Ramos (cell line): ENCODE data around the gene PDE4C.

ENCODE experiments used
- in situ Hi-C: fragments of 300-500 bp; cut with MboI; formaldehyde crosslinking; loops from one replicate; pipeline ENCODE4 v1.14.3; 2022; ENCODE audit warnings: low sequenced_read_pairs; ENCODE audit not compliant: unreplicated experiment

The PDE4C gene

DNA sequence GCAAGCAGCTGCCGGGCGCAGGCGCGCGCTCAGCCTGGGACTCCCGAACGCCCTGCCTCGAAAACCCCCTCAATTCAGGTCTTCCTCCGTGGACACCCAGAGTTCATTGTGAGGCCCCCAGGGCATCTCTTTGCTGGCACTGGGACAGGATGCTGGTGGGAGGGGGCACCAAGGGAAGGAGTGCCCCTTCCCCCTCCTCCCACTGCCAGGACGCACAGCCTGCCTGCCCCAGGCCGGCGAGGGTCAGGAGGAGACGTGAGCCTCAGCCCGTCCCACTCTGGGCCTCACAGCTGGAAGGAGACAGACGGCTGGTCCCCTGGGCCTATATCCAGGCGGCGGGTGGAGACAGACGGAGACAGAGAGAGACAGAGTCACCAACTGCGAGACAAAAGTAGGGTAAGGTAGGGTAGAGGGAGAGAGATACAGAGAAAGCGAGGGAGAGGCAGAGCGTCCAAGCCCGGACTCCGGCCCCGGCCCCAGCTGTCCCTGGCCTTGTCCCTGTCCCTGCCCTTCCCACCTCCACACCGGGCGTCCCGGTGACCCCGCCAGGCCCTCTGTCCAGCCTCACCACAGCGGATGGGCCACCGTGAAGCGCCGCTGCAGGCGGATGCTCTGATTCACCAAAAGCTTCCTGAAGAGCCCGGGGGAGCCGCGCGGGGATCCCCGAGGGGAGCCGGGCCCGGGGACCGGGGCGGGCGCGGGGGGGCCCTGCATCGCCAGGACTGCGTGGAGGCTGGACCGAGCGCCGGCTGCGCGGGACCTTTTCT is at the start of gene PDE4C:
TSS of gene PDE4C (minus strand) at position 737 of the 767 bp plus-strand sequence. CDS start at position 714, 23 bp downstream.
- in situ Hi-C loops, result no loop called here

DNA sequence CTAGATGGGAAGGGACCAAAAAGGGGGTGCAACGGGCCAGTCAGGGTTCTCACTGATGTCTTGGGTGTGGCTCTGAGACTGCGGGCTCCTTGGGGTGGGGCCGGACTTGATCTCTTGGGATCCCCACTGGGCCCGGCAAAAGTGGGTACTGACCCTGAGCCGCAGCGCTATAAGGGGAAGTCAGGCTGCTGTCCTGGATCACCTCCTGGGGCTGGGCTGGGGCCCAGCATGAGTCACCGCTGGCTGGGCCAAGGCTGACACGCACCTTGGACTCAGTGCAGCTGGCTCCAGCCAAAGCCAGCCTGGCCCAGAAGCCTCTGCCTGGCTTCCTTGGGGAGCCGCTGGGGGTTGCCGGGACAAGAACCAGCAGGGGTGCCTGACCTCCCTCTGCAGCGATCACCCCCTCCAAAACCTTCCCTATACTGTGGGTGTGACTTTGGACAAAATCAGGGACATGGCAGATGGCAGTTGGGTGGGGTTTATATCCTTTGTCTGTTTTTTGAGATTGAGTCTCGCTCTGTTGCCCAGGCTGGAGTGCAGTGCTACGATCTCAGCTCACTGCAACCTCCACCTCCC is 48.6 kb upstream of the PDE4C start:
- in situ Hi-C loops, result loop anchor here (5.0 kb wide), 1 partner anchor 137 kb away; no protein-coding TSS in a partner anchor

DNA sequence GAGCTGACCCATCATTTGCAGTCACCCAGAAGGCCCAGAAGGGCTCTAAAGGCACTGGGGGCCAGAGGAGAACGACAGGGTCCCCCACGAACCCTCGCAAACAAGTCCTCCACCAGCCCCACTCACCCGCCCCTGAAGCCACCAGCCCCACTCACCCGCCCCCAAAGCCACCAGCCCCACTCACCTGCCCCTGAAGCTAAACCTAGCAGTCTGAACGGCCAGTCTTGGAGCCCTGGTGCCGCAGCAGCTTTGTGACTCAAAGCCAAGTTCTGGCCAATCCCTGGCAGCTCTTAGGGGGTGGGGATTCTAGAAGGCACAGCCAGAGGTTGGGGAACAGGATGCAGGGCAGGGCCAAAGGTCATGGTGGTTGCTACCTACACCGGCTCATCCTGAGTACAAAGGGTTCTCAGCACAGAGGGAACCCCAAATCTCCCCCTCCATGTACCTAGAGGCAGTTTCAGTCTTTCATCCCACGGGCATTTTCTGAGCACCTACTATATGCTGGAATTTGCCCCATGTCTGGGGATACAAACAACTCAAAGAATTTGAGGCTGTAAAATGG is 48.1 kb upstream of the PDE4C start, which contains the start of gene IQCN:
TSS of gene IQCN (minus strand) at position 234 of the 562 bp plus-strand sequence. CDS start 4,974 bp downstream, outside the sequence.
- in situ Hi-C loops, result no loop called here

DNA sequence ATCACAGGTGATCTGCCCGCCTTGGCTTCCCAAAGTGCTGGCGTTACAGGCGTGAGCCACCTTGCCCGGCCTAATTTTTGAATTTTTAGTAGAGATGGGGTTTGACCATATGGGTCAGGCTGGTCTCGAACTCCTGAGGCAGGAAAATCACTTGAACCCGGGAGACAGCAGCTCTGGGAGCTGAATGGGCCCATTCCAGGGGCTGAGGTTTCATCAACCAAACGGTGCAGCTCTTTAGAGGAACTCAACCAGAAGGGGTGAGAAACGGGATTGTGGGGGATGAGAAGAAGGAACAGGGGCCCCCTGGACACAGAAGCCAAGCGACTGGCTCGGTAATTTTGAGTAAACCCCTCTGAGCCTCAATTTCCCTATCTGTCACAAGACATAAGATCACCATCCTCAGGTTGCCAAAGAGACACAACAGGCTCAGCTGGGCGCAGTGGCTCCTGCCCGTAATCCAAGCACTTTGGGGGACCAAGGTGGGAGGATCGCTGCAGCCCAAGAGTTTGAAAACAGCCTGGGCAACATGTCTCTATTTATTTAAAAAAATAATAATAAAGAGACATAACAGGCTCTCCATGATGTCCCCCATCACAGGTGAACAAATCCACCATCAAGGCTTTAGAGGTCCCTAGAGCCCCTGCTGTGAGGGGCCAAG is 47.5 kb upstream of the PDE4C start:
- in situ Hi-C loops, result no loop called here

DNA sequence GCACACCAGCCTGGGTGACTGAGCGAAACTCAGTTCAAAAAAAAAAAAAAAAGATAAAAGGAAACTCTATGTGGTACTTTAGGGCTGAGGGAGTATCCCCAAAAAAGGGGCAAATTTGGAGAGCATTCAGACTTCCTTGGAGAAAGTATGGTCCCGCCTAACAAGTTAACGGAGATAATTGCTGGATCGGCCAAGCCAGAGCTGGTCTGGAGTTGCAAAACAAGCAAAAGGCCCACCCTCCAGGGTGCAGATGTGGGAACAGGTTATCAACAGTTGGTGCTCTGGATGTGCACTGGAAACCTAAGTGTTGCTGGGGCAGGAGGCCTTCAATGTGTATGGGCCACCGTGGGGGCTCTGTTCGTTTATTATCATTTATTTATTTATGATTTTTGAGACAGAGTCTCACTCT is 45.2 kb upstream of the PDE4C start:
- in situ Hi-C loops, result no loop called here

DNA sequence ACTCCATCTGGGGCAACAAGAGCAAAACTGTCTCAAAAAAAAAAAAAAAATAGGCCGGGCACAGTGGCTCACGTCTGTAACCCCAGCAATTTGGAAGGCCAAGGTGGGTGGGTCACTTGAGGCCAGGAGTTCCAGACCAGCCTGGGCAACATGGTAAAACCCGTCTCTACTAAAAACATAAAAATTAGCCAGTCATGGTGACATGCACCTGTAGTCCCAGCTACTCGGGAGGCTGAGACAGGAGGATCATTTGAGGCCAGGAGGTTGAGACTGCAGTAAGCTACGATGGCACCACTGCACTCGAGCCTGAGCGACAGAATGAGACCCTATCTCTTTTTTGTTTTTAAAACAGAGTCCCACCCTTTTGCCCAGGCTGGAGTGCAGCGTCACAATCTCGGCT is 44.1 kb upstream of the PDE4C start:
- in situ Hi-C loops, result no loop called here

DNA sequence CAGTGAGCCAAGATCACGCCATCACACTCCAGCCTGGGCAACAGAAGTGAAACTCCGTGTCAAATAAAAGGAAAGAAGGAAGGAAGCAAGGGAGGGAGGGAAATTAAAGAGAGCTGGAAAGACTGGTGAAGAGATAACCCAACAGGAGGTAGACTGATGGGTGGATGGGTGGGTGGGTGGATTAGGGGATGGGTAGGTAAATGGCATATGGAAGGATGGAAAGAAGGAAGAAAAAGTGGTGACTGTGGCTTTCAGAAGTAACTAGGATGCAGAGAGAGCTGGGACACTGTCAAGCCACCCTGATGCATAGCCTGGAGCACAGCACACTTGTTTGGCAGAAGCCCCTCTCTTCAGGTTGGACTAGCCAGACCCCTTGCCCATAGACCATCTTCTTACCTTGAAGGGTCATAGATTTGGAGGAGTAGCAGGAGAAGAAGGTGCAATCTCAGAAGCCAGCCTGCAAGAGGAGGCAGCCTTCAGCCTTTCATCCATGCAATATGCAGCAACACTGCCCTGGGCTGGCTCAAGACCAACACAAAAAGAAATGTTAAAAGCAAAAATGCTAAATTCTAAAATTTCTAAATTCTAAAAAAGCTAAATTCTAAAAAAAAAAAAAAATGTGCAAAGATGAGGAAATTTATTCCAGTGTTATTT is 43.0 kb upstream of the PDE4C start:
- in situ Hi-C loops, result no loop called here

DNA sequence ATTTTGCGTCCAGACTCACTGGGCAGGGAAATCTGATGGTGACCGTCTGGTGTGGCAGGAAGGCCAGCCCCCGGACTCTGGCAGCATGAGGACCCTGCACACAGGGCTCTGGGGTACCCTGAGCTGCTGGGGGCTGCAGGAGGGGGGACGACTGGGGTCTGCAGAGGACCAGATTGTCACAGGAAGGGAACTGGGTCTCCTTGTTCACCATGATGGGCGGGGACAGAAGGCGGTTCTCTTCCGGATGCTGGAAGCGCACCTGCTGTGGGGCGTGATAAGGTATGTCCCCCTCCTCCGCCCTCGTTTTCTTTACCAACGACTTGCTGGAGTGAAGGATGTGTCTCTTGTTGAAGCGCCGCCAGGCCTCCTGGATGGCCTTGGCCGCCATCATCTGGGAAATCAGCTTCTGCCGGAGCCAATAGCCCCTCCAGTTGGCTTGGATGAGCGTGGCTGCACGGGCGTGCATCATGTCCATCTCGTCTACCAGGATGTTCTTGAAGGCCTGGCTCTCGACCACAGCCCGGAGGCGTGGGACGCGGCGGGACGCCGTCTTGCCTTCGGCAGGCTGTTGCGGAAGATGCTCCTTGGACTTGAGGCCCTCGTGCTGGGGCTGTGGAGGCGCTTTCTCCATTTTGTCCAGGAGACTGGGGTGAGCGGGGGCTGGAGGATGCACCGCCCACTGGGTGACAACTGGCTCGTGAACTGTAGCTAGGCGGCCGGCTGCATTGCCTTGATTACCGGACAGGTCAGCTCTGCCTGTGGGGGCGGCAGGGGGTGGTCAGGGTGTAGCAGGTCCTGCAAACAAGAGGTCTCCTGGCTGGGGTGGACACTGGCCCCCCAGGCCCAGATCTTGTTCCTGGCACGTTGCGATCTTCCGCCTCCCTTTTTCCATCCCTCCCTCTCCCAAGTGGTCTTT is 40.8 kb upstream of the PDE4C start:
- in situ Hi-C loops, result no loop called here

DNA sequence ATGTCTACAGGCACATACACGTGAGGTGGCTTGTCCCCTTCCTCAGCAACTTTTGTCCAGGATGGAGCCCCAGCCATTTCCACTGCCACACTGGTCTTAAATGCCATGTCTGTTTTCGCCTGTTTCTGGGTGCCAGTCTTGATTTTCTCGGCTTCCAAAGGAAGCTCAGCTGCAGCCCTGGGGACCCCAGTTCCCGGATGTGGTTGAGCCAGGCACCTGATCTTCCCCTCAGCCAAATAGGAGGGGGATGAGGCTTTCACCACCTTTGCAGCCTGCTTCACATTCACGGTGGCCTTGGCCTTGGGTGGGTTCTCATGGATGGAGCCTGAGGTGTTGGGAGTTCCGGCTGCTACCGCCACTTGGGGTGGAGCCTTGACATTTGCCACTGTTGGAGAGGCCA is 39.3 kb upstream of the PDE4C start:
- in situ Hi-C loops, result no loop called here

DNA sequence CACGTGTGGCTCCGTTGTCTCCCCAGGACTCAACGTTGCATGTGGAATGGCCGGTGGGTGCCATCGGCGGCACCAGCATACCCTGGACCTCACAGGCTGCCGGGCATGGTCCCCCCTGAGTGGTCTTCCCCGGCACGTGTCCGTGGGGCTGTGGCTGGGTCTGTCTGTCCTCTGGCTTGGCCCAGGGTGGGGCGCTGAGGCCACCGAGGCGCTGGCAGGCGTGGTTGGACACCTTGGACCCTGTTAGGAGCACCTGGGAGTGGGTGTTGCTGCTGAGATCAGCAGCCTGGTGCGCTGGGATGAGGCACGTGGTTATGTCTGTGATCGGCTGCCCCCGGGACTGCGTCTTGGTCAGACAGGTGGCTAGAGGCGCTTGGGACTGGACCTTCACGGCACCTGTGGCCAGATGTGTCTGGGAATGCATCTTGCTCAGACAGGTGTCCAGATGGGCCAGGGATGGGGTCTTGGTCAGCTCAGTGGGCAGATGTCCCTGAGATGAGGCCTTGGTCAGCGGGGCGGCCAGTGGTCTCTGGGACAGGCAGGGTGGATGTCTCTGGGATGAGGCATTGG is 38.8 kb upstream of the PDE4C start:
- in situ Hi-C loops, result no loop called here

DNA sequence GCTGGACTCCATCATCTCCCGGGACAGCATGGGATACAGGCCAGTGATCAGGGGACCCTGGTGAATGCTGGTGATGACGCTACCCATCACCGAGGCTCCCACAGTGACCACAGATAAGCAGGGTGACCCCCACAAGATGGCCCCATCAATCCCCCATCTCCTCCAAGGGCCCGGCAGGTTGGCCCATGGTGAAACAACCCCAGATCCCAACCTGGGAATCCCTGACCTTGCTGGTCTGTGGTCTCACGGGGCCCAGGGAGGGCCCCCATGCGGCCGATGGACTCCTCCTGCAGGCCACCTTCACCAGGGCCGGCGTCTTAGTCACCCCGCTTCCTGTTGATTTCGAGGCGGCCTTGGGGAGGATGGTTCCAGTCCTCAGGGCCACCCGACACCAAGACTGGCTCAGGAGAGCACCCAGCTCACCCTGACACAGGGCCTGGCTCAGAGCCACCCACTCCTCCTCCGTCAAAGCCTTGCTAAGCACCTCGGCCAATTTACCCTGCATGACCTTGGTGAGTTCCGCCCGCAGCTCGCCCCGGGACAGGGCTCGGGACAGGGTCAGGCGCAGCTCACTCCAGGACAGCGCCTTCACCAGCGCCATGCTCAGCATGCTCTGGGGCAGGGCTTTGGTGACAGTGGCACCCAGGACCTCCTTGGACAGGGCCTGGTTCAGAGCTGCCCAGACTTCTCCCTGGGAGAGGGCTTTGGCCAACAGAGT is 38.1 kb upstream of the PDE4C start:
- in situ Hi-C loops, result no loop called here

DNA sequence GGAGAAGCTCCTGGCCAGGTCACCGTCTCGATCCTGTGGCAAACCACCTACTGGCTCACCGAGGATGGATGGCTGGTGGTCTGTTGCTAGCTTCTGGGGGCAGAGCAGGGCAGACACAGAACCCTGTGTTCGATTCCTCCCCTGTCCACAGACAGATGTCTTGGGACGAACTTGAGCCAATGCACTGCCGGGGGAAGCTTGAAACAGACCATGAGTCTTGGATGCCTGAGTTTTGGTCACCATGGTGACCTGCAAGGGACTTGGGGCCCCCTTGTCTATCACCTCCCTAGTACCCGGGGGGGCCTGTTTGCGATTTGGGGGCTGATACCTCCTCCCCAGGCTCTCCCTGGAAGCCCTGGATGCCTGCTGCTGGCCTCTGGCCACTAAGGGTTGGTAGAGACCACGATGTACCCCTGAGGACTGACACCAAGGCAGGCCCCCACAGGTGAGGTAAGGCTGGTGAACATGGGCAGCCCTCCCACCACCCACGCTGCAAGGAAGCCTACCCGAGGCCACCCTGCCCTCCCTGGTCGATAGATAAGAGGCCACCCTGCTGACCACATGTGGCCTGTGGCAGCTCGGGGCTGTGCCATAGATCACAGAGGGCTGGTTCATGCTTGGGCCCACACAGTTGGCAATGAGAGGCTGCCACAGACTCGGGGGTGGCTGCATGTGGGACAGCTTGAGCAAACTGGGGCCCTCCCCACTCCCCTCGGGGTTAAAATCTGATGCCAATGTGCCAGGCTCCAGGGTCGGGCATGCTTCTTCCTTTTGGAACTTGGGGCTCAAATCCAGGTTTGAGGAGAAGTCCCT is 37.3 kb upstream of the PDE4C start:
- in situ Hi-C loops, result no loop called here

DNA sequence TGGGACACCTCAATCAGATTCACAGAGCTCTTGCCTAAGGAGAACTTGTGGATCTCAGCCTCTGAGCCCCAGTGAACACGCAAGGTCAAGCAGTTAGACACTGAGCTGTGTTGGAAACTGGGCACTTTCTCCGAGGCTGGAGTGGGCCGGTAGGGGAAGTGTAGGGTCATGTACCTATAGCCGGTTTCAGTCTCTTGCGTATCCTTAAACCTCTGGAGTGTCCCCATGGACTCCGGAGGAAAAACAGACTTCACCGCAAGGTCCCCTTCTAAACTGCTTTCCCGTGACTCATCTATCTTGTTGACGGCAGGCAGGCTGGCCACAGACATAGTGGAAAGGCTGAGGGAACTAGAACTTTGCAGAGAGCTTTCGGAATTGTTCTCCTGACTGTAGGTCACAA is 36.7 kb upstream of the PDE4C start:
- in situ Hi-C loops, result no loop called here

DNA sequence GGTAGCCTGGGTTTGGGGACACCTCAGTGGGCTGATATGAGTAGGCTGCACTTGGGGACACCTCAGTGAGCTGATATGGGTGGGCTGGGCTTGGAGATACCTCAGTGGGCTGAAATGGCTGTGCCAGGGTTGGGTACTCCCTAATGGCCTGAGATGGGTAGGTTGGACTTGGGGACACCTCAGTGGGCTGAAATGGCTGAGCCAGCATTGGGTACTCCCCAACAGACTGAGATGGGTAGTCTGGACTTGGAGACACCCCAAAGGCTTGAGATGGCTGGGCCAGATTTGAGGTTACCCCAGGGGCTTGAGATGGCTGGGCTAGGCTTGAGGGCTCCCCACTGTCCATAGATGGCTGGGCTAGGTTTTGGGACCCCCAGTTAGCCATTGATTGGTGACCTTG is 35.9 kb upstream of the PDE4C start:
- in situ Hi-C loops, result no loop called here

DNA sequence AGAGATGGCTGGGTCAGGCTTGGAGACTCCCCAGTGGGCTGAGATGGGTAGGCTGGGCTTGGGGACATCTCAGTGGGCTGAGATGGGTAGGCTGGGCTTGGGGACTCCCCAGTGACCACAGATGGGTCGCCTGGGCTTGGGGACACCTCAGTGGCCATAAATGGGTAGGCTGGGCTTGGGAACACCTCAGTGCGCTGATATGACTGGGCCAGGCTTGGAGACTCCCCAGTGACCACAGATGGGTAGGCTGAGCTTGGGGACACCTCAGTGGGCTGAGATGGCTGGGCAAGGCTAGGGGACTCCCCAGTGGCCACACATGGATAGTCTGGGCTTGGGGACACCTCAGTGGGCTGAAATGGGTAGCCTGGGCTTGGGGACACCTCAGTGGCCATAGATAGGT is 35.2 kb upstream of the PDE4C start:
- in situ Hi-C loops, result no loop called here

DNA sequence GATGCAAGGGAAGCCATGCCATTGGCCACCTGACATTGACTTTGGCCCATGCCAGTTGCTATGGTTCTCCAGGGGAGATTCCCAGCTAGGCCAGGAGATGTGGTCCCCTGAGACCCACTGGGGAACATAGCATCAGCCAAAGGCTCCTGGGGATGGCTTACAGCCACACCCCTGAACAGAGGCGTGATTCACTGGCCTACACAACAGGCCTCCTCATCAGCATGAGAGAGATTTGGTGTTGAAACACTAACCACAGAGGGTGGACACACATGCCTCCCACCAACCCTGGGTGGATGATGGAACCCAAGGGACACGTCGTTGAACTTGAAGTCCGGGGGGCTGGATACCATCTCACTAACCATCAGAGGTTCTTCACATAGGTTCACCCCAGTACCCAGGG is 33.7 kb upstream of the PDE4C start:
- in situ Hi-C loops, result no loop called here

DNA sequence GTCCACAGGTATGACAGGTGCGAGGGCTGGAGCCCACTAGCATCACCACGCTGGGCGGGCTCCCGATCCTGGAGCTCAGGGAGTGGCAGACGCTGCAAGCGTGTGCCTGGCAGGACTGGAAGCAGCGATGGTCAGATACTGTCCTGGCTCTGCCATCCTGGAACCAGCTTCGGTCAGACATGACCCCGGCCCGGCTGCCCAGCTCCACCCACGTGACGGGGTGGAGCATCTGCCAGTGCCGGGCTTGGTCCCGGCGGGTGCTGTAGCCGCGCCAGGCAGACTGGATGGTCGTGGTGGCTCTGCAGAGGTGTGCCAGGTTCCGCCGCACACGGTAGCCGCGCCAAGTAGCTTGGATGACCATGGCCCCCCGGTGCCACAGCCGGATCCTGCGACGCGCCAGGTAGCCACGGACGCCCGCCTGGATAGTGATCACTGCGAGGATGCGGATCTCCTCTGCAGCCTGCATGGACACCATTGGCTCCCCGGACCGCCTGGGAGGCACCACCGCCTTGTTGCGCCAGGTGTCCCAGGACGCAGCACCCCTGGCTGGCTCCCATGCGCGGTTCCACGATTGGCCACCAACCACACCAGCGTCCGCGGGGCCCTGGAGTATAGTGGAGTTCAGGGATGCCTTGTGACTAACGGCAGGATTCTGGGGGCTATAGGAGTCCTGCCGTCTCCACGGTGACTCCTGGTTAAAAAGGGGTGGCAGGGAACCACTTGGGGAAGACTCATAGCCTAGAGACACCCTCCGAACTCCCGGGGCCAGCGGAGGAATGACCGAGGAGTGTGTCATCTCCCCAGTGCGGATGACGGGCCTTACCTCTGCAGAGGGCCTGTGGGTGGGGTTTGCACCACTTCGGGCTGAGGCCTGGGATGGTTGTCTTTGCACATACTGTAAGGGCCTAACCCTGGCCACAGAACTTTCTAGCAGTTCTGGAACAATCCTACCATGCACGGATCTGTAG is 31.5 kb upstream of the PDE4C start:
- in situ Hi-C loops, result no loop called here
